ENCODE measurements around the gene RAET1L.

DNA sequence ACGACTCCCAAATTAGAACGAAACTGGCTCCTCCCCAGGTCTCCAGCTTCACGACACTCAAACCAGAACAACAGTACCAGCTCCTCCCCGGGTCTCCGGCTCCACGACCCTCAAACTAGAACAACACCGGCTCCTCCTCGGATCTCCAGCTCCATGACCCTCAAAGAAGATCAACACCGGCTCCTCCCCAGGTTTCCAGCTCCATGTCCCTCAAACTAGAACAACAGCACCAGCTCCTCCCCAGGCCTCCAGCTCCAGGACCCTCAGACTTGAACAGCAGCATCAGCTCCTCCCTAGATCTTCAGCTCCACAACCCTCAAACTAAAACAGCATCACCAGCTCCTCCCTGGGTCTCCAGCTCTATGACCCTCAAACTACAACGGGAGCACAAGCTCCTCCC, 29.8 kb upstream of the RAET1L start:
- TF ChIP-seq POLR2A (IDR thresholded peaks at IDR 0.05; ENCODE audit: low read depth, low read length) (no peak), SMC3 (IDR thresholded peaks at IDR 0.05; ENCODE audit: low read depth, low read length) (no peak), MAFK (IDR thresholded peaks at IDR 0.05; ENCODE audit: low read depth, low read length) (no peak), MXI1 (IDR thresholded peaks at IDR 0.05; ENCODE audit: borderline replicate concordance, low read depth, low read length) (no peak), CHD1 (IDR thresholded peaks at IDR 0.05; ENCODE audit: low read depth, low read length) (no peak), RAD21 (IDR thresholded peaks at IDR 0.05; ENCODE audit: low read length) (no peak), RCOR1 (IDR thresholded peaks at IDR 0.05; ENCODE audit: insufficient replicate concordance, low read length) (no peak), RFX5 (IDR thresholded peaks at IDR 0.05; ENCODE audit: low read depth, low read length) (no peak)
- TF ChIP-seq, protein P1, sequence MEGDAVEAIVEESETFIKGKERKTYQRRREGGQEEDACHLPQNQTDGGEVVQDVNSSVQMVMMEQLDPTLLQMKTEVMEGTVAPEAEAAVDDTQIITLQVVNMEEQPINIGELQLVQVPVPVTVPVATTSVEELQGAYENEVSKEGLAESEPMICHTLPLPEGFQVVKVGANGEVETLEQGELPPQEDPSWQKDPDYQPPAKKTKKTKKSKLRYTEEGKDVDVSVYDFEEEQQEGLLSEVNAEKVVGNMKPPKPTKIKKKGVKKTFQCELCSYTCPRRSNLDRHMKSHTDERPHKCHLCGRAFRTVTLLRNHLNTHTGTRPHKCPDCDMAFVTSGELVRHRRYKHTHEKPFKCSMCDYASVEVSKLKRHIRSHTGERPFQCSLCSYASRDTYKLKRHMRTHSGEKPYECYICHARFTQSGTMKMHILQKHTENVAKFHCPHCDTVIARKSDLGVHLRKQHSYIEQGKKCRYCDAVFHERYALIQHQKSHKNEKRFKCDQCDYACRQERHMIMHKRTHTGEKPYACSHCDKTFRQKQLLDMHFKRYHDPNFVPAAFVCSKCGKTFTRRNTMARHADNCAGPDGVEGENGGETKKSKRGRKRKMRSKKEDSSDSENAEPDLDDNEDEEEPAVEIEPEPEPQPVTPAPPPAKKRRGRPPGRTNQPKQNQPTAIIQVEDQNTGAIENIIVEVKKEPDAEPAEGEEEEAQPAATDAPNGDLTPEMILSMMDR (conservative IDR thresholded peaks at IDR 0.05; ENCODE audit: low read depth, low read length): no peak

Data from IMR-90 (cell line).